ENCODE data around the gene ATG7. TPM values are rescaled to one million over a fixed set of nuclear protein-coding genes. Genes with fewer than 3 reads are reported as not detected.
"Not testable (repeated sequence)": the region's sequence is repeated elsewhere in the genome, so short reads cannot be mapped to it uniquely, and the experiment has no call there.

Gene ATG7
- total and polyA plus RNA-seq, 4 experiments from 2014 or later = 16.9 to 32.8 (median 27.8) TPM

DNA sequence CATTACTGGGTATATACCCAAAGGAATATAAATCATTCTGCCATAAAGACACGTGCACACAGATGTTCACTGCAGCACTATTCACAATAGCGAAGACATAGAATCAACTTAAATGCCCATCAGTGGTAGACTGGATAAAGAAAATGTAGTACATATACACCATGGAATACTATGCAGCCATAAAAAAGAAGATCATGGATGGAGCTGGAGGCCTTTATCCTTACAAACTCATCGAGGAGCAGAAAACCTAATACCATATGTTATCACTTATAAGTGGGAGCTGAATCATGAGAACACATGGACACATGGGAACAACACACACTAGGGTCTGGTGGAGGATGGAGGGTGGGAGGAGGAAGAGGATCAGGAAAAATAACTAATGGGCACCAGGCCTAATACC, 173.0 kb downstream of the ATG7 start:
- H3K27me3 Mint-ChIP-seq; H3K4me1 ChIP-seq (ENCODE audit: insufficient read depth, low read length); POLR2A ChIA-PET (ENCODE audit: partially characterized antibody); H3K27me3 ChIP-seq (ENCODE audit: insufficient read depth, low read length); H3K4me1 Mint-ChIP-seq; intact Hi-C loops (cut with micrococcal nuclease); H3K4me3 ChIP-seq (ENCODE audit: low read length in 2 of 2); DNase-seq; H3K27ac ChIP-seq (ENCODE audit: low read depth, low read length); CTCF ChIA-PET (ENCODE audit: partially characterized antibody); H3K36me3 ChIP-seq (ENCODE audit: insufficient read depth, low read length); H3K9me3 Mint-ChIP-seq; H3K27ac Mint-ChIP-seq; H3K9me3 ChIP-seq (ENCODE audit: control insufficient read depth in 1 of 2, low read length in 2 of 2); H3K4me3 Mint-ChIP-seq: not testable (repeated sequence)
- H3K36me3 Mint-ChIP-seq = peaks cover 11 to 50% of the 10 kb centered on the region in 2 donors

DNA sequence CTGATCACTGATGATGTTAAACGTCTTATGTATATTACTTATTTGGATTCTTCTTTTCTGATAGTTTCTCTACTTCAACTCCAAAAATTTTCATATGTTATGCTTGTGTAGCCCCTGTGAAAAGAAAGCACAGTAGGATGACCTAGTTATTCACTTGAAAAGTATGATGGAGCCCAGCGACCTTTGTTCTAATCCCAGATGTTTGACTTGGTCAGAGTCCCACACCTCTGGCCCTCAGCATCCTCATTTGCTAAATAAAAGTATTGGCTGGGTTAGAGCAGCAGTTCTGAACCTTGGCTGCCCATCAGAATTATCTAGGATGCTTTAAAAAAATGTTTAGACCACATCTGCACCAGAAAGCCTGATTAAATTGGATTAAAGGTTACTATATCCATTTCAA, 173.7 kb downstream of the ATG7 start:
- H3K36me3 Mint-ChIP-seq = peaks cover 11 to 50% of the 10 kb centered on the region in 2 donors
- CTCF ChIA-PET (ENCODE audit: partially characterized antibody) = no interaction called here
- H3K36me3 ChIP-seq (ENCODE audit: insufficient read depth, low read length) = no peaks in the 10 kb centered on the region

DNA sequence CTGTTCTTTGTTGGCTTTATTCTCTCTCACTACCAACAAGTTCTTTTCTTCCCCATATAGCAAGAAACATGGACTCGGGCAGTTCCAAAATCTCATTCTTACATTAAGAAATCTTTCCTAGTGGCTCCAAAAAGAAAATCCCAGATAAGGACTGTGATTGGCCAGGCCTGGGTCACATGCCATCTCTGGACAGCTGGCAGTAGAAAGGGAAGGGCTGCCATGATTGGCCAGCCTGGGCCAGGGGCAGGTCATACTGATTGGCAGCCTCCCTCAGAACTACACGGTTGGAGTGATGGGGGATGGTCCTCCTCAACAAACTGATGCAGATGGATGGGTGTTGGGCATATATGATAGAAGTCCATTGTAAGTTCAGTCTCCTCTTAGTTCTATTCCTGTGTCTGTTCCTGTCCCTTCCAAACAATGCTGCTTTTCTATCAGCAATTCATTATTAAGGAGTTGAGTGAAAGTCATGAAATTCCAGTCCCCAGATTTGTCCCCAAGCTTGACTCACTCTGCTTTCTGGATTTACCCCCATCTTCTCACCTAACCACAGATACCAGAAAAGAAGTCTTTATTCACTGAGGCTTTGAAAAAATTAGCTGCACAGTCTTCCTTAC, 175.5 kb downstream of the ATG7 start:
- Histone ChIP-seq H3K4me3 (ENCODE audit: low read length in 2 of 2) (no peak overlapping the region), H3K27me3 (ENCODE audit: insufficient read depth, low read length) (no peaks in the 10 kb centered on the region), H3K4me1 (ENCODE audit: insufficient read depth, low read length) (no peaks in the 10 kb centered on the region), H3K27ac (ENCODE audit: low read depth, low read length) (no peak overlapping the region), H3K36me3 (ENCODE audit: insufficient read depth, low read length) (no peaks in the 10 kb centered on the region), H3K9me3 (ENCODE audit: control insufficient read depth in 1 of 2, low read length in 2 of 2) (no peaks in the 10 kb centered on the region)
- Mint-ChIP-seq H3K36me3 (peaks cover 11 to 50% of the 10 kb centered on the region in 2 donors), H3K4me3 (no peak overlapping the region), H3K9me3 (no peaks in the 10 kb centered on the region), H3K27me3 (no peaks in the 10 kb centered on the region), H3K4me1 (no peaks in the 10 kb centered on the region), H3K27ac (no peak overlapping the region)
- POLR2A ChIA-PET (ENCODE audit: partially characterized antibody) = no interaction called here
- CTCF ChIA-PET (ENCODE audit: partially characterized antibody) = no interaction called here
- DNase-seq = no peak
- intact Hi-C loops (cut with micrococcal nuclease) = no loop called here

More for the DNA sequence above, 173.7 kb downstream of the ATG7 start:
- no peak overlapping the region for H3K27ac ChIP-seq (ENCODE audit: low read depth, low read length)
- no peak overlapping the region for H3K4me3 ChIP-seq (ENCODE audit: low read length in 2 of 2)
- POLR2A ChIA-PET (ENCODE audit: partially characterized antibody) = no interaction called here
- H3K4me3 Mint-ChIP-seq = no peak overlapping the region
- H3K4me1 ChIP-seq (ENCODE audit: insufficient read depth, low read length) = no peaks in the 10 kb centered on the region
- no peaks in the 10 kb centered on the region for H3K9me3 Mint-ChIP-seq
- no peaks in the 10 kb centered on the region for H3K27me3 ChIP-seq (ENCODE audit: insufficient read depth, low read length)
- no peak overlapping the region for H3K27ac Mint-ChIP-seq
- H3K27me3 Mint-ChIP-seq = no peaks in the 10 kb centered on the region
- no peaks in the 10 kb centered on the region for H3K4me1 Mint-ChIP-seq
- no peaks in the 10 kb centered on the region for H3K9me3 ChIP-seq (ENCODE audit: control insufficient read depth in 1 of 2, low read length in 2 of 2)
- intact Hi-C loops (cut with micrococcal nuclease) = no loop called here
- DNase-seq = no peak

DNA sequence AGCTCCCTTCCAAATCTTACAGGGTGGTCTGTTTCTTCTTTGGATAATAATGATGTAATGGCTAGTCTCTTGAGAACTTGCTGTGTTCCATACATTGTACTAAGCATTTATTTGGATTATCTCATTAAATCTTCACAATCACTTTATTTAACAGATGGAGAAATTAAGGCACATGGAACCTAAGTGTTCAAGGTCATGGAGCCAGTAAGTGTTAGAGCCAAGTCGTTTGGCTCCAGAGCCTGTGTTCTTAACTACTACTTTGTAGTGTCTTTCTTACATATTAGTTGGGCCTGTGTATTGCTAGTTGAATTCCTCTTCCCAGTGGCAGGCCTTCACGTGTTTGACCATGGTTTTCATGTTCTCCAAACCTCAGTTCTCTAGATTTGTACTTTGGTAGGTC, 177.8 kb downstream of the ATG7 start:
- Mint-ChIP-seq H3K27ac (peak overlapping the region in 1 of 7 donors; percentile 21), H3K36me3 (peaks cover 6 to 33% of the 10 kb centered on the region in 2 donors), H3K4me1 (no peaks in the 10 kb centered on the region), H3K4me3 (no peak overlapping the region), H3K27me3 (no peaks in the 10 kb centered on the region), H3K9me3 (no peaks in the 10 kb centered on the region)
- Histone ChIP-seq H3K27me3 (ENCODE audit: insufficient read depth, low read length) (no peaks in the 10 kb centered on the region), H3K4me1 (ENCODE audit: insufficient read depth, low read length) (no peaks in the 10 kb centered on the region), H3K27ac (ENCODE audit: low read depth, low read length) (no peak overlapping the region), H3K36me3 (ENCODE audit: insufficient read depth, low read length) (no peaks in the 10 kb centered on the region), H3K9me3 (ENCODE audit: control insufficient read depth in 1 of 2, low read length in 2 of 2) (no peaks in the 10 kb centered on the region), H3K4me3 (ENCODE audit: low read length in 2 of 2) (no peak overlapping the region)
- no peak for DNase-seq
- POLR2A ChIA-PET (ENCODE audit: partially characterized antibody) = no interaction called here
- CTCF ChIA-PET (ENCODE audit: partially characterized antibody) = no interaction called here
- intact Hi-C loops (cut with micrococcal nuclease) = no loop called here

DNA sequence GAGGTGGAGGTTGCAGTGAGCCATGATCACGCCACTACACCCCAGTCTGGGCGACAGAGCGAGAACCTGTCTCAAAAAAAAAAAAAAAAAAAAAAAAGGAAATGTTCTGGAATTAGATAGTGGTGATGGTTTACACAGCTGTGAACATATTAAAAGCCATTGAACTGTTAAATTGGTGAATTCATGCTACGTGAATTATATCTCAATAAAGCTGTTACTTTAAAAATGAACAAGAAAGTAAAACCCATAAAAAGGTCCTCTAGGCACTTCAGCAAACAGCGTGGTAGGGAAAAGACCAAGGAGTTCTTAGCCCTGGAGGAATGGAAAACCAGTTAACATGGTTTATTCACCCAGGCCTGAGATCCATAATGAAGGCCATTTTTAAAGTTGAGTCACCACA, 180.1 kb downstream of the ATG7 start:
- no peaks in the 10 kb centered on the region for H3K4me1 ChIP-seq (ENCODE audit: insufficient read depth, low read length)
- POLR2A ChIA-PET (ENCODE audit: partially characterized antibody) = no interaction called here
- no peak overlapping the region for H3K4me3 Mint-ChIP-seq
- no peaks in the 10 kb centered on the region for H3K9me3 ChIP-seq (ENCODE audit: control insufficient read depth in 1 of 2, low read length in 2 of 2)
- H3K9me3 Mint-ChIP-seq = no peaks in the 10 kb centered on the region
- H3K27me3 ChIP-seq (ENCODE audit: insufficient read depth, low read length) = no peaks in the 10 kb centered on the region
- H3K36me3 ChIP-seq (ENCODE audit: insufficient read depth, low read length) = no peaks in the 10 kb centered on the region
- no peak for DNase-seq
- H3K27me3 Mint-ChIP-seq = no peaks in the 10 kb centered on the region
- intact Hi-C loops (cut with micrococcal nuclease) = no loop called here
- H3K27ac ChIP-seq (ENCODE audit: low read depth, low read length) = no peak overlapping the region
- no peak overlapping the region for H3K27ac Mint-ChIP-seq
- CTCF ChIA-PET (ENCODE audit: partially characterized antibody) = no interaction called here
- H3K4me3 ChIP-seq (ENCODE audit: low read length in 2 of 2) = no peak overlapping the region
- H3K4me1 Mint-ChIP-seq = no peaks in the 10 kb centered on the region
- H3K36me3 Mint-ChIP-seq = peaks cover 0 to 24% of the 10 kb centered on the region in 2 donors

DNA sequence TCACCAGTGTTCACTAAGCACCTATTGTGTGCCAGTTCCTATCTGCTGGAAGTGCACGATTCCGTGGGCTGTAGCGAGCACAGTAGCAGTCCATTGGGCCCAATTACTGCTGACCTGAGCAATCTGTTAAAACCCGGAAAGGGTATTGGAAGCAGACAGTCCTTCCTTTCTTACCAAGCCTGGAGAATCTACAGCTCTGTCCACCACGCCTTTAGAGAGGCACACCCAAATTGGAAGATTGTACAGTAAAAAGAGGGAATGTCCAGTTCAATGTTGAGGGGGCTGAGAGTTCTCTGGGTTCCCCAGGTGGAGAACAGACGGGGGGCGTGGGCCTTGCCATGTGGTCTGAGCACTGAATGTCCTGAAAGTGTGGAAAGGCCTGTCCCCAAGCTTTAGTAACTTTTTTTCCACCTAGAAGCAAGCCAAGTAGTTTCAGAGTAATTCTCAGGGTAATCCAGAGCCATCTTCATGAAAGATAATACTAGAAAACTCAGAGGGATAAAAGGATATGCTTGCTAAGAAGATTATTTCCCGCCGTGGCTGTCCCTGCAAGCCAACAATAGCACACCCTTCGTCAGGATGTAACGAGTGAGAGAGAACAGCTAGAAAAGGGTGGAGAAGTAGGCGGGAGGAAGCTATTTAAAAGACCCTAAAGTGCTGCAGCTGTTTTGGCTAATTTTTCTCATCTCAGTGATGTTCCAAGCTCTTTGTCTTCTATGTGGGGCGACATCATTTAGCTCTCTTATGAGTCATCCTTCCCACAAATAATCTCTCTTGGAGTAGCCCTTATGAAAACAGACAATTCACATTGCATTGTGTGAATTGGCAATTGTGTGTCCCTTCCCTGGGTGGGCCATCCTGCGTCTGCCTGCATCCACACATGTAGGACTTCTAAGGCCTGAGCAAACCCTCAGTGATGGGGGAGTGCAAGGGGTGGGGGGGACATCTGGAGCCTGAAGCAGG, 181.0 kb downstream of the ATG7 start:
- no peaks in the 10 kb centered on the region for H3K27me3 ChIP-seq (ENCODE audit: insufficient read depth, low read length)
- Mint-ChIP-seq H3K4me3 (no peak overlapping the region), H3K36me3 (peaks cover 0 to 19% of the 10 kb centered on the region in 2 donors), H3K9me3 (no peaks in the 10 kb centered on the region), H3K27me3 (no peaks in the 10 kb centered on the region), H3K4me1 (no peaks in the 10 kb centered on the region), H3K27ac (no peak overlapping the region)
- ChIA-PET CTCF (ENCODE audit: partially characterized antibody) (no interaction called here), POLR2A (ENCODE audit: partially characterized antibody) (no interaction called here)
- DNase-seq = no peak
- H3K9me3 ChIP-seq (ENCODE audit: control insufficient read depth in 1 of 2, low read length in 2 of 2) = no peaks in the 10 kb centered on the region
- H3K27ac ChIP-seq (ENCODE audit: low read depth, low read length) = no peak overlapping the region
- H3K36me3 ChIP-seq (ENCODE audit: insufficient read depth, low read length) = no peaks in the 10 kb centered on the region
- no peaks in the 10 kb centered on the region for H3K4me1 ChIP-seq (ENCODE audit: insufficient read depth, low read length)
- H3K4me3 ChIP-seq (ENCODE audit: low read length in 2 of 2) = no peak overlapping the region
- intact Hi-C loops (cut with micrococcal nuclease) = no loop called here

DNA sequence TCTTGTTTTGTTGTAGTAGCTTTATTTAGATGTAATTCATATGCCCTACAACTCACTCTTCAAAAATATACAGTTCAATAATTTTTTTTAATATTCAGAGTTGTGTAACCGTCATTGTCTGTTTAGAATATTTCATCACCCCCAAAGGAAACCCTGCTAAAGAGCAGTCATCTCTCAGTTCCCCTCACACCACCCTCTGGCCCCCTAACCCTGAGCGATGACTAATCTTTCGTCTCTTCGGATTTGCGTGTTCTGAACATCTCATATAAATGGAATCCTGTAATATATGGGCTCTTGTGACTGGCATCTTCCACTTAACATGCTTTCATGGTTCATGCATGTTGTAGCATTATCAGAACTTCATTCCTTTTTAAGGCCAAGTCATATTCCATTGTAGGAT, 183.8 kb downstream of the ATG7 start:
- no peak overlapping the region for H3K27ac ChIP-seq (ENCODE audit: low read depth, low read length)

More for the DNA sequence above, 183.8 kb downstream of the ATG7 start:
- H3K4me3 Mint-ChIP-seq = no peak overlapping the region
- Histone ChIP-seq H3K36me3 (ENCODE audit: insufficient read depth, low read length) (no peaks in the 10 kb centered on the region), H3K4me3 (ENCODE audit: low read length in 2 of 2) (no peak overlapping the region), H3K27me3 (ENCODE audit: insufficient read depth, low read length) (no peaks in the 10 kb centered on the region), H3K4me1 (ENCODE audit: insufficient read depth, low read length) (no peaks in the 10 kb centered on the region), H3K9me3 (ENCODE audit: control insufficient read depth in 1 of 2, low read length in 2 of 2) (no peaks in the 10 kb centered on the region)
- intact Hi-C loops (cut with micrococcal nuclease) = no loop called here
- peaks cover 4 to 10% of the 10 kb centered on the region in 2 donors for H3K36me3 Mint-ChIP-seq
- POLR2A ChIA-PET (ENCODE audit: partially characterized antibody) = no interaction called here
- DNase-seq = no peak
- no peaks in the 10 kb centered on the region for H3K4me1 Mint-ChIP-seq
- H3K27me3 Mint-ChIP-seq = no peaks in the 10 kb centered on the region
- H3K27ac Mint-ChIP-seq = no peak overlapping the region
- H3K9me3 Mint-ChIP-seq = no peaks in the 10 kb centered on the region
- CTCF ChIA-PET (ENCODE audit: partially characterized antibody) = no interaction called here
